Loucy (cell line): ENCODE results near the gene PTP4A1.

Source experiments
- H2AFZ ChIP-seq: fragments of 200-600 bp; sonication (generic); 2 replicates; pipeline ENCODE4 v1.6.0; 2016; ENCODE audit warnings: antibody characterized with exemption, mild to moderate bottlenecking, low read length, moderate library complexity
- H3F3A ChIP-seq: fragments of 200-600 bp; 2 replicates; pipeline ENCODE4 v1.6.0; 2016; ENCODE audit warnings: antibody characterized with exemption, low read depth, mild to moderate bottlenecking
- H3K27me3 ChIP-seq: fragments of 200-600 bp; sonication (generic); 2 replicates; pipeline ENCODE4 v1.6.1; 2014; ENCODE audit warnings: low read length, mild to moderate bottlenecking; ENCODE audit not compliant: insufficient read depth, poor library complexity, severe bottlenecking
- H3K36me3 ChIP-seq: fragments of 200-600 bp; sonication (generic); 2 replicates; pipeline ENCODE4 v1.6.1; 2016; ENCODE audit warnings: low read length; ENCODE audit not compliant: insufficient read depth
- H3K4me1 ChIP-seq: fragments of 200-600 bp; sonication (generic); 2 replicates; pipeline ENCODE4 v1.5.1; 2014; ENCODE audit warnings: low read length, mild to moderate bottlenecking; ENCODE audit not compliant: insufficient read depth, poor library complexity, severe bottlenecking
- H3K4me2 ChIP-seq: fragments of 200-600 bp; sonication (generic); 2 replicates; pipeline ENCODE4 v1.6.0; 2014; ENCODE audit warnings: antibody characterized with exemption, low read length, low read depth, mild to moderate bottlenecking; ENCODE audit not compliant: poor library complexity, severe bottlenecking
- H3K4me3 ChIP-seq: fragments of 200-600 bp; sonication (generic); 2 replicates; pipeline ENCODE4 v1.5.1; 2014; ENCODE audit warnings: low read length, mild to moderate bottlenecking, mixed read lengths; ENCODE audit not compliant: poor library complexity, severe bottlenecking
- H3K79me2 ChIP-seq: fragments of 200-600 bp; sonication (generic); 2 replicates; pipeline ENCODE4 v1.6.1; 2014; ENCODE audit warnings: low read length; ENCODE audit not compliant: insufficient read depth
- H3K9ac ChIP-seq: fragments of 200-600 bp; sonication (generic); 2 replicates; pipeline ENCODE4 v1.6.0; 2014; ENCODE audit warnings: mild to moderate bottlenecking, low read depth, low read length, moderate library complexity; ENCODE audit not compliant: poor library complexity, severe bottlenecking
- H3K9me2 ChIP-seq: fragments of 200-600 bp; sonication (generic); replicated peaks from 2 replicates; pipeline ENCODE4 v1.6.1; 2016; ENCODE audit warnings: low read depth, low read length, mixed read lengths
- H3K9me3 ChIP-seq: fragments of 200-600 bp; sonication (generic); 2 replicates; pipeline ENCODE4 v1.6.1; 2014; ENCODE audit warnings: mild to moderate bottlenecking, antibody characterized with exemption, low read length, low read depth; ENCODE audit not compliant: insufficient read depth
- H4K20me1 ChIP-seq: fragments of 200-600 bp; sonication (generic); 2 replicates; pipeline ENCODE4 v1.6.0; 2014; ENCODE audit warnings: antibody characterized with exemption, low read length, mild to moderate bottlenecking; ENCODE audit not compliant: insufficient read depth, poor library complexity, severe bottlenecking
- EZH2phosphoT487 ChIP-seq: fragments of 200-600 bp; IDR thresholded peaks from 2 replicates; pipeline ENCODE4 v1.6.1; 2018; ENCODE audit warnings: antibody characterized with exemption, mild to moderate bottlenecking, moderate library complexity, borderline replicate concordance
- TF ChIP-seq, protein P1 (sequence below): fragments of 200-600 bp; sonication (generic); conservative IDR thresholded peaks from 2 replicates; pipeline ENCODE4 v1.5.1; 2014; ENCODE audit warnings: mild to moderate bottlenecking, antibody characterized with exemption, low read length

Gene PTP4A1

DNA sequence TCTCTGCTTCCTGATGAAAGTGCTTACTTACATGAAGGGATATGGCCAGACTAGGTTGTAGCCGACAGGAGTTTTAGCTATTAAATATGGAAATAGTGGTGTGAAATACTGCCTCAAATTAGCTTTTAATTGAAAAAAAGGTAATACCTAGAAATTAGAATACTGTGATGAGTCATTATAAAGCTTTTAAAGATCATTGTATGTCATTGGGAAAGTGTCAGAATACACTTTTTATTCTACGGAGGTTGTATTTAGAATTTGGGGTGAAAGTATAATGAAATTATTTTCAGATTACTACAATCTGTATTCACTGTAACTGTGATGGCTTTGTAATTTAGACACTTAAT lies 2.2 kb downstream of the PTP4A1 start:
- H3F3A ChIP-seq: no peaks in the 10 kb centered on the region
- peak overlapping the region; percentile 98 for H3K9ac ChIP-seq
- TF ChIP-seq, protein P1, sequence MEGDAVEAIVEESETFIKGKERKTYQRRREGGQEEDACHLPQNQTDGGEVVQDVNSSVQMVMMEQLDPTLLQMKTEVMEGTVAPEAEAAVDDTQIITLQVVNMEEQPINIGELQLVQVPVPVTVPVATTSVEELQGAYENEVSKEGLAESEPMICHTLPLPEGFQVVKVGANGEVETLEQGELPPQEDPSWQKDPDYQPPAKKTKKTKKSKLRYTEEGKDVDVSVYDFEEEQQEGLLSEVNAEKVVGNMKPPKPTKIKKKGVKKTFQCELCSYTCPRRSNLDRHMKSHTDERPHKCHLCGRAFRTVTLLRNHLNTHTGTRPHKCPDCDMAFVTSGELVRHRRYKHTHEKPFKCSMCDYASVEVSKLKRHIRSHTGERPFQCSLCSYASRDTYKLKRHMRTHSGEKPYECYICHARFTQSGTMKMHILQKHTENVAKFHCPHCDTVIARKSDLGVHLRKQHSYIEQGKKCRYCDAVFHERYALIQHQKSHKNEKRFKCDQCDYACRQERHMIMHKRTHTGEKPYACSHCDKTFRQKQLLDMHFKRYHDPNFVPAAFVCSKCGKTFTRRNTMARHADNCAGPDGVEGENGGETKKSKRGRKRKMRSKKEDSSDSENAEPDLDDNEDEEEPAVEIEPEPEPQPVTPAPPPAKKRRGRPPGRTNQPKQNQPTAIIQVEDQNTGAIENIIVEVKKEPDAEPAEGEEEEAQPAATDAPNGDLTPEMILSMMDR: peak; percentile 24; the same call in 1 of the 2 replicates
- TF ChIP-seq EZH2phosphoT487: no peak
- peaks cover 58% of the 10 kb centered on the region for H3K79me2 ChIP-seq
- H3K4me3 ChIP-seq: peak overlapping the region; percentile 86
- H3K9me2 ChIP-seq: no peaks in the 10 kb centered on the region
- no peak overlapping the region for H2AFZ ChIP-seq
- H3K9me3 ChIP-seq: no peaks in the 10 kb centered on the region
- H3K36me3 ChIP-seq: peaks cover 32% of the 10 kb centered on the region
- H4K20me1 ChIP-seq: peaks cover 55% of the 10 kb centered on the region
- peak overlapping the region; percentile 84 for H3K4me2 ChIP-seq
- H3K4me1 ChIP-seq: peaks cover 25% of the 10 kb centered on the region
- H3K27me3 ChIP-seq: peaks cover 18% of the 10 kb centered on the region

DNA sequence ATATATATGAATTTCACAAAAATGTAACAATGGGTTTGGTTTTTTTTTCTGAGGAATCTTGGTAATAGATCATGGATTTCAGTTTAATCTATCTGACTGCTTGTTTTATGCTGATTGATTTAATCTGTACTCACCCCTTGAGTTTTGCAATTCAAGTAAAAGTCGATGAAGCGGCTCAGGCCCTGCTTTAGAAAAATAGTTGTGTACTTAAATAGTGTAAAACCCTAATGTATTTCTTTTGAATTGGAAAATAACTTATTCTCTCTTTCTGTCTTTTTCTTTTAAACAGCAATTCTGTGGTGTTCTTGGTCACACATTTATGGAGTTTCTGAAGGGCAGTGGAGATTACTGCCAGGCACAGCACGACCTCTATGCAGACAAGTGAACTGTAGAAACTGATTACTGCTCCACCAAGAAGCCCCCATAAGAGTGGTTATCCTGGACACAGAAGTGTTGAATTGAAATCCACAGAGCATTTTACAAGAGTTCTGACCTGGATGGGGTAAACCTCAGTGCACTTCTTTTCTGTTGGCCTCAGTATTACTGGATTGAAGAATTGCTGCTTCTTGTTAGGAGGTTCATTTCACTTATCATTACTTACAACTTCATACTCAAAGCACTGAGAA lies 4.0 kb downstream of the PTP4A1 start:
- no peak overlapping the region for H3K9ac ChIP-seq
- peak overlapping the region; percentile 61 for H3K4me3 ChIP-seq
- H4K20me1 ChIP-seq: peaks cover 65% of the 10 kb centered on the region
- no peak overlapping the region for H2AFZ ChIP-seq
- H3K36me3 ChIP-seq: peaks cover 49% of the 10 kb centered on the region
- no peak for TF ChIP-seq EZH2phosphoT487
- TF ChIP-seq, protein P1: no peak
- H3K79me2 ChIP-seq: peaks cover 67% of the 10 kb centered on the region
- H3K4me1 ChIP-seq: peaks cover 22% of the 10 kb centered on the region
- peaks cover 9% of the 10 kb centered on the region for H3K27me3 ChIP-seq
- H3K4me2 ChIP-seq: peak overlapping the region; percentile 66
- H3K9me2 ChIP-seq: no peaks in the 10 kb centered on the region
- no peaks in the 10 kb centered on the region for H3F3A ChIP-seq
- H3K9me3 ChIP-seq: no peaks in the 10 kb centered on the region

DNA sequence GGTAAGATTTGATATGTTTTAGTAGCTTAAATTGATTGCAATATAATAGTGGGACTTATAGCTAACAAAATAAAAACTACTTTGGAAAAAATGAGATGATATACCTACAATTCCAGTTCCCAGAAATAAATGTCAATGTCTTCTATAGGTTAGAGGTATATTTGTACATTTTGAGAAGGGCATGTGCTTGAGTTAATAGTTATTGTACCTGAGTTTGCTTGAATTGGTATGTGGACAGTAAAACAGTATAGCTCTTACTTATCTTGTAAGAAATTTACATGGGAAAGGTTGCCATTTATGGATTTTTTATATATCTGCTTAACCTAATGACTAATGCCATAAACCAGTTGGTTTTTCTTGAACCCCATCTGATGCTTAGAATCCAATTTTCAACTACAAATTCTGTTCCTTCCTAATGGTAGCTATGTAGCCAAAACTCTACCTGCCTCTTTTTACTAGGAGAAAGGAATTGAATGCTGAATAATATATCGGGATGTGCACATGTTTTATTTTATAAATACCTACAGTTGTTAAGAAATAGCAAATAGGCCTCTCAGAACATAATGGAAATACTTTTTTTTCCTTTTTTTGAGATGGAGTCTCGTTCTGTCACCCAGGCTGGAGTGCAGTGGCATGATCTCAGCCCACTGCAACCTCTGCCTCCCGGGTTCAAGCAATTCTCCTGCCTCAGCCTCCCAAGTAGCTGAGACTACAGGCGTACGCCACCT lies 4.9 kb downstream of the PTP4A1 start:
- peaks cover 56% of the 10 kb centered on the region for H3K36me3 ChIP-seq
- no peak for TF ChIP-seq EZH2phosphoT487
- TF ChIP-seq, protein P1: no peak
- H2AFZ ChIP-seq: no peak overlapping the region
- H3K9me3 ChIP-seq: no peaks in the 10 kb centered on the region
- peaks cover 67% of the 10 kb centered on the region for H3K79me2 ChIP-seq
- H3K9me2 ChIP-seq: no peaks in the 10 kb centered on the region
- H3K4me1 ChIP-seq: peaks cover 15% of the 10 kb centered on the region
- H3F3A ChIP-seq: no peaks in the 10 kb centered on the region
- H3K9ac ChIP-seq: no peak overlapping the region
- peaks cover 9% of the 10 kb centered on the region for H3K27me3 ChIP-seq
- peak overlapping the region; percentile 66 for H3K4me2 ChIP-seq
- H4K20me1 ChIP-seq: peaks cover 65% of the 10 kb centered on the region
- peak overlapping the region; percentile 61 for H3K4me3 ChIP-seq
